NOMO-1 treated with DMSO at 0.1 percent for 48 hours (cell line): ENCODE data around the gene BOLA2B.

ENCODE experiments used
- DNase-seq: peaks from one replicate; lab custom pipeline; 2025; ENCODE audit not compliant: unreplicated experiment; lab: John Stamatoyannopoulos, UW

The BOLA2B gene

DNA sequence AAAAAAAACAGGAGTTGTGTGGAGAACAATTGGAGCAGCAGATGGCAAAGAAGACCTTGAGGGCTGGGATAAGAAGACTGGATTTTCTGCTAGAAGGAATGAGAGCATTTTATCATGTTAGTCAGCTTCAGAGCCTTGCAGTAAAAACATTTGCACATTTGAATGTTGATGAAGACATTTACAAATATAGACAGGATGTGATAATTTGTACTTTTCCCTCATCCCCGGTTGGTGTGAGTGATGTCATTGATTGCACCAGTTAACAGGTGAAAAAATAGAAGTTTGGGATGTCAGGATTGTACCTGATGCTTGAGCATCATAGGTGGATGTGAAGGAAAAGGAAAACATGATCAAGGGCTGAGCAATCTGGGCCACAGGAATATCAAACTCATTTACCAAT, 47.8 kb downstream of the BOLA2B start:
- no peak for DNase-seq

DNA sequence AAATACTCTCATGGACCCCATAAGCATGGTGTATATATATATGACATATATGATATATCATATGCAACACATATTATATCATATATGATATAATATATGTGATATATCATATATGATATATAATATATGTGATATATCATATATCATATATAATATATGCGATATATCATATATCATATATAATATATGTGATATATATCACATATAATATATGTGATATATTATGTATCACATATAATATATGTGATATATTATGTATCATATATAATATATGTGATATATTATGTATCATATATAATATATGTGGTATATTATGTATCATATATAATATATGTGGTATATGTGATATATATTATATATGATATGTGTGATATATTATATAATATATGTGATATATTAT, 48.5 kb downstream of the BOLA2B start:
- DNase-seq: no peak

DNA sequence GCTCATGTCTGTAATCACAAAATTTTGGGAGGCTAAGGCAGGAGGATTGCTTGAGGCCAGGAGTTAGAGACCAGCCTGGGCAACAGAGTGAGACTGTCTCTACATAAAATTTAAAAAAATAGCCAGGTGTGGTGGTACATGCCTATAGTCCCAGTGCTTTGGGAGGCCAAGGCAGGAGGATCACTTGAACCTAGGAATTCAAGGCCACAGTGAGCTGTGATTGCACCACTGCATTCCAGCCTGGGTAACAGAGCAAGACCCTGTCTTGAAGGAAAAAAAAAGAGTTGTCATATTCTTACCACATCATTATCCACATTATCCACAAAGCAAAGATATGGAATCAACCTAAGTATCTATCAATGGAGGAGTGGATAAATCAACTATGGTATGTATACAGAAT, 49.4 kb downstream of the BOLA2B start:
- no peak for DNase-seq

DNA sequence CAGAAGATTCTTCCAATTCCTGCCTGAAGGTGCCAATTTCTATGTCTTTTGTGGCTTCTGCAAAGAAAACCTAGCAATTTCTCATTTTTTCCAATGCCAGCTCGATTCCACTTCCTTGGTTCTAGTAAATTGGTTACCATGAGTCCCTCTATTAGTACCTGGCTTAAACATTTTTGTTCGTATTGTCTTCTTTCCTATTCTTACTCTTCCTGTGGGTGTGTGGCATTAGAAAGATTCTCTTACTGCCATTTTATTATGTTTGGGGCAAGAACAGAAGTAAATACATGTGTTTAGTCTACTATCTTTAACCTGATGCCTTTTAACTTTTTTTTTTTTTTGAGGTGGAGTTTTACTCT, 50.1 kb downstream of the BOLA2B start:
- DNase-seq: no peak
